Measurements from ENCODE around the gene PLAGL2. TPM values are rescaled to one million over a fixed set of nuclear protein-coding genes. Genes with fewer than 3 reads are reported as not detected.

The PLAGL2 gene
- total RNA-seq, 1 experiment from 2014 or later = 96.1 TPM

DNA sequence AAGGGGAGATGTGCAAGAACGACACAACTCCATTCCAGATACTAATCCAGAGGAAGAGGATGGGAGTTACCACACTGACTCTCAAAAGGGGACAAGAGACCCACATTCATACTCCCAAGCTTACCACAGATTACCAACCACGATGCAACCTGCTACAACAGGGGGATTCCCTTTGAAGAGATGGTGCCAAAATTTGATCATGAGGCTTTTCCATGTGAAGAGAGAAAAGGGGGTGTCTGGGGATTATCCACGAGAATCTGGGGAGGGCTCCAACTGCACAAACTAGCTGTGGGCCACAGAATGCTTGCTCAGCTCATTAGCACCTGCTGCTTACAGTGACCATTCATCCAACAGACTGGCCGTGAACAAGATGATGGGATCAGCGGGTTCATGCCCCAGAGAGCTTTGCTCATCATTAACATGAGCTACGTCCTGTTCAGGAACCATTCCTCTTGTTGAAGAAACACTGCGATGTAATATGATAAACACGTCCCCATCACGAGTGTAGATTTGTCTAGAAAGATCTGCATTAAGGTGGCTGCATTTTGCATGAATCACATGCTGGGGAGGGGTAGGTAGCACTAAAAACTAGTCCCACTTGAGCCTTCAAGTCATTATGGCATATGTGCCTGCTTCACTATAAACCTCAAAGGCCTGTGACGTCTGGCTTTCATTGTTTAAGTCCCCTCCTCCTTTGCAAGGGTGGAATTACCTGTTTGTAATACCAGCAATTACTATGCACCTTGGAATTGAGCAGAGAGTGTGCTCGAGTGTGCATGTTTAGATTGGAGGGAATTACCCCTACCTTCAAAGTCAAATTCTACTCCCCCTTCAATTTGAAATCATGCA, 4.0 kb downstream of the PLAGL2 start:
- Histone ChIP-seq H3K9me3 (no peaks in the 10 kb centered on the region), H3K4me3 (ENCODE audit: low read depth, low read length) (no peak overlapping the region), H3K27me3 (replicated peaks; ENCODE audit: control insufficient read depth, insufficient read depth, low read length) (no peaks in the 10 kb centered on the region), H3K4me1 (peaks cover 38% of the 10 kb centered on the region), H3K36me3 (ENCODE audit: control insufficient read depth, insufficient read depth, low read length) (peaks cover 12% of the 10 kb centered on the region)
- CTCF ChIA-PET = no interaction called here
- Mint-ChIP-seq H3K4me1 (ENCODE audit: low read depth, unreplicated experiment) (peaks cover 38% of the 10 kb centered on the region), H3K27ac (ENCODE audit: unreplicated experiment) (peak overlapping the region; percentile 89), H3K27me3 (ENCODE audit: insufficient read depth, unreplicated experiment) (no peaks in the 10 kb centered on the region), H3K36me3 (ENCODE audit: insufficient read depth, unreplicated experiment) (peaks cover 87% of the 10 kb centered on the region), H3K9me3 (ENCODE audit: unreplicated experiment) (no peaks in the 10 kb centered on the region), H3K4me3 (ENCODE audit: unreplicated experiment) (peak overlapping the region; percentile 92)
- BruUV-seq (replicated peaks) = no TSS peak
- TF ChIP-seq CTCF (IDR thresholded peaks at IDR 0.05; ENCODE audit: insufficient read depth in 1 of 2, low read depth in 1 of 2, low read length in 1 of 2, severe bottlenecking in 1 of 2, unreplicated experiment in 1 of 2) = no peak
- no peak for DNase-seq
- POLR2A ChIA-PET = no interaction called here
- intact Hi-C loops (cut with micrococcal nuclease; ENCODE audit: unreplicated experiment) = loop anchor here (2.0 kb wide), 1 partner anchor 53 kb away; no protein-coding TSS in a partner anchor

DNA sequence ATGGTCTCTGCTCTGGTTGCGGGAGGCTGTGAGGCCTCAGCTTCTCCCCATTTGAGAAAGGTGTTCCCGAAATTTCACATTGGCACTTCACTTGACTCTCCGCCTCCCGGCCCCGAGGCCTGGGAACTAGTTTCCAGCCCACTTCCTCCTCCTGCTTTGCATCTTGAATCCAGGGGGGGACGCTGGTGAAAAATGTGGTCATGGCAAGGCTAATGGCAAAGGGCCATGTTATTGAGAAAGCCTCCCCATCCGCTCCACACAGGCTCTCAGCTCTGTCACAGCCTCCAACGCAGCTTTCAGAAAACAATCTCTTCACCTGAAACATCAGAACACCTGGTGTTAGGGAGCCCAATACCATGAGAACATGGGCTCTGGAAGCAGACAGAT, 5.6 kb downstream of the PLAGL2 start:
- no peak for TF ChIP-seq CTCF (IDR thresholded peaks at IDR 0.05; ENCODE audit: insufficient read depth in 1 of 2, low read depth in 1 of 2, low read length in 1 of 2, severe bottlenecking in 1 of 2, unreplicated experiment in 1 of 2)
- H3K4me3 Mint-ChIP-seq (ENCODE audit: unreplicated experiment) = no peak overlapping the region
- intact Hi-C loops (cut with micrococcal nuclease; ENCODE audit: unreplicated experiment) = no loop called here
- H3K36me3 Mint-ChIP-seq (ENCODE audit: insufficient read depth, unreplicated experiment) = peaks cover 97% of the 10 kb centered on the region
- peaks cover 38% of the 10 kb centered on the region for H3K4me1 Mint-ChIP-seq (ENCODE audit: low read depth, unreplicated experiment)
- peaks cover 14% of the 10 kb centered on the region for H3K36me3 ChIP-seq (ENCODE audit: control insufficient read depth, insufficient read depth, low read length)
- no peak overlapping the region for H3K27ac Mint-ChIP-seq (ENCODE audit: unreplicated experiment)
- ChIA-PET POLR2A (interaction anchor here (0.5 kb wide), 1 partner anchor 195 kb away, joined by 5 read pairs; no protein-coding TSS in a partner anchor), CTCF (no interaction called here)
- no TSS peak for BruUV-seq (replicated peaks)
- H3K27me3 Mint-ChIP-seq (ENCODE audit: insufficient read depth, unreplicated experiment) = no peaks in the 10 kb centered on the region
- H3K9me3 ChIP-seq = no peaks in the 10 kb centered on the region
- peaks cover 38% of the 10 kb centered on the region for H3K4me1 ChIP-seq
- no peak overlapping the region for H3K4me3 ChIP-seq (ENCODE audit: low read depth, low read length)
- no peaks in the 10 kb centered on the region for H3K27me3 ChIP-seq (replicated peaks; ENCODE audit: control insufficient read depth, insufficient read depth, low read length)
- no peaks in the 10 kb centered on the region for H3K9me3 Mint-ChIP-seq (ENCODE audit: unreplicated experiment)
- no peak for DNase-seq

- BruUV-seq (replicated peaks) = no TSS peak
- Mint-ChIP-seq H3K4me3 (ENCODE audit: unreplicated experiment) (no peak overlapping the region), H3K27me3 (ENCODE audit: insufficient read depth, unreplicated experiment) (no peaks in the 10 kb centered on the region), H3K4me1 (ENCODE audit: low read depth, unreplicated experiment) (peaks cover 38% of the 10 kb centered on the region), H3K27ac (ENCODE audit: unreplicated experiment) (no peak overlapping the region), H3K9me3 (ENCODE audit: unreplicated experiment) (no peaks in the 10 kb centered on the region), H3K36me3 (ENCODE audit: insufficient read depth, unreplicated experiment) (peaks cover 97% of the 10 kb centered on the region)
- ChIA-PET CTCF (no interaction called here), POLR2A (interaction anchor here (0.5 kb wide), 1 partner anchor 195 kb away, joined by 5 read pairs; no protein-coding TSS in a partner anchor)
- TF ChIP-seq CTCF (IDR thresholded peaks at IDR 0.05; ENCODE audit: insufficient read depth in 1 of 2, low read depth in 1 of 2, low read length in 1 of 2, severe bottlenecking in 1 of 2, unreplicated experiment in 1 of 2) = no peak
- Histone ChIP-seq H3K4me3 (ENCODE audit: low read depth, low read length) (no peak overlapping the region), H3K4me1 (peaks cover 35% of the 10 kb centered on the region), H3K36me3 (ENCODE audit: control insufficient read depth, insufficient read depth, low read length) (peaks cover 18% of the 10 kb centered on the region), H3K27me3 (replicated peaks; ENCODE audit: control insufficient read depth, insufficient read depth, low read length) (no peaks in the 10 kb centered on the region), H3K9me3 (no peaks in the 10 kb centered on the region)
- intact Hi-C loops (cut with micrococcal nuclease; ENCODE audit: unreplicated experiment) = no loop called here
- DNase-seq = no peak
Measured at GRCh38 chr20:32201296-32201976, 6.1 kb downstream of the PLAGL2 start.
